Fibroblast of mammary gland (primary cell): ENCODE data around the gene ARHGAP21.

ENCODE experiments used
- DNase-seq: peaks from one replicate; pipeline ENCODE4 v3.0.0-alpha.2; 2010; ENCODE audit warnings: low read depth
- H3K4me3 ChIP-seq: 2 replicates; pipeline ENCODE4 v1.5.1; 2011; ENCODE audit warnings: low read depth, mild to moderate bottlenecking, low read length, moderate library complexity; ENCODE audit not compliant: control insufficient read depth
- TF ChIP-seq, protein P1 (sequence below): conservative IDR thresholded peaks from 2 replicates; pipeline ENCODE4 v1.5.1; 2011; ENCODE audit warnings: low read depth, low read length, inconsistent platforms; ENCODE audit not compliant: control insufficient read depth, insufficient read depth

Gene ARHGAP21

DNA sequence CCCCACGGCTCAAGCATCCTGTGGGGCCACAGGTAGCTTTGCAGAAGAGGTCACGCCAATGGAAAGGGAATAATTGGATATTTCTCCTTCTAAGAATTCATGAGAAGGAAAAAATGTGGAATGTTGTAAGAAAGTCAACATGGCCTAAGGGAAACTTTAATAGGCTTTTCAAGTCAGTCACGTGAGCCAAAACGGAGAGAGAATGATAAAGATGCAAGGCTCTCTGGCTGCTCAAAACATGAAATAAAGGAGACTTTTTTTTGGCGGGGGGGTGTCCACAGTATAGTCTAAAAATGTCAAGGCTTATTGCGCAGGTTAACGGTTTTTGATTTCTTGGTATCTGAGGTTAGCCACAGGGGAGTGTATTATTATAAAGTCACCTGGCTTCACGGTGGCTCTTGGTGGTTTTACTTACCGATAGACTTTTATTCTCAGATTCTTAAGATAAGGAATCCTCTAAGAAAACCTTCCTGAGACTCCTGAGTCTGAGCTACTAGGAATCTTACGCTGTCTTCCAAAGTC, 148.1 kb downstream of the ARHGAP21 start:
- no peak overlapping the region for H3K4me3 ChIP-seq
- TF ChIP-seq, protein P1, sequence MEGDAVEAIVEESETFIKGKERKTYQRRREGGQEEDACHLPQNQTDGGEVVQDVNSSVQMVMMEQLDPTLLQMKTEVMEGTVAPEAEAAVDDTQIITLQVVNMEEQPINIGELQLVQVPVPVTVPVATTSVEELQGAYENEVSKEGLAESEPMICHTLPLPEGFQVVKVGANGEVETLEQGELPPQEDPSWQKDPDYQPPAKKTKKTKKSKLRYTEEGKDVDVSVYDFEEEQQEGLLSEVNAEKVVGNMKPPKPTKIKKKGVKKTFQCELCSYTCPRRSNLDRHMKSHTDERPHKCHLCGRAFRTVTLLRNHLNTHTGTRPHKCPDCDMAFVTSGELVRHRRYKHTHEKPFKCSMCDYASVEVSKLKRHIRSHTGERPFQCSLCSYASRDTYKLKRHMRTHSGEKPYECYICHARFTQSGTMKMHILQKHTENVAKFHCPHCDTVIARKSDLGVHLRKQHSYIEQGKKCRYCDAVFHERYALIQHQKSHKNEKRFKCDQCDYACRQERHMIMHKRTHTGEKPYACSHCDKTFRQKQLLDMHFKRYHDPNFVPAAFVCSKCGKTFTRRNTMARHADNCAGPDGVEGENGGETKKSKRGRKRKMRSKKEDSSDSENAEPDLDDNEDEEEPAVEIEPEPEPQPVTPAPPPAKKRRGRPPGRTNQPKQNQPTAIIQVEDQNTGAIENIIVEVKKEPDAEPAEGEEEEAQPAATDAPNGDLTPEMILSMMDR = no peak
- DNase-seq = no peak

DNA sequence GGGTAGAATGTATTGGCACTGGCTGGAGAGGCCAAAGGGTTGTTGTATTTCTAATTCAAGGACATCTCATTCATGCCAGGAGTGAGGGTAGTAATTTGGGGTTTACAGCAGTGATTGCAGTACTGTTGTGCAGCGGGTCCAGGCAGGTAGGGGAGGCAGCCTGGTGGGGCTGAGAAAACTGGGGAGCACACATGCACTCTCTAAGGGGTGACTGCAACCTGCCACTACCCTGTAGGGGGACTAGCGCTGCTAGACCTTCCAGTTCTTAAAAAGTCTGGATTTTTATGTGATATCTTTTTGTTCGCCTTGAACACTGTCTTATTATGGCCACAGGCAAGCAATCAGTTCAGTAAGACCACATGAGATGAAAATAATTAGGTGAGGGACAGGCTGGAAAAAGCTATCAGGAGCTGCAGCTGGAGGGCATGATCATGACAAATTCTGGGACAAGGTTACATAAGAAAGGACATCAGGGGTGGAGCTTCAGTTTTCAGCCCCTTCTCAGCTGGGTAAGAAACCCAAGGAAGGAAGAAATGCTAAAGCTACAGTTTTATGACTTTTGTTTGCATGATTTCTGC, 149.0 kb downstream of the ARHGAP21 start:
- TF ChIP-seq, protein P1 = no peak
- no peak overlapping the region for H3K4me3 ChIP-seq
- DNase-seq = no peak

DNA sequence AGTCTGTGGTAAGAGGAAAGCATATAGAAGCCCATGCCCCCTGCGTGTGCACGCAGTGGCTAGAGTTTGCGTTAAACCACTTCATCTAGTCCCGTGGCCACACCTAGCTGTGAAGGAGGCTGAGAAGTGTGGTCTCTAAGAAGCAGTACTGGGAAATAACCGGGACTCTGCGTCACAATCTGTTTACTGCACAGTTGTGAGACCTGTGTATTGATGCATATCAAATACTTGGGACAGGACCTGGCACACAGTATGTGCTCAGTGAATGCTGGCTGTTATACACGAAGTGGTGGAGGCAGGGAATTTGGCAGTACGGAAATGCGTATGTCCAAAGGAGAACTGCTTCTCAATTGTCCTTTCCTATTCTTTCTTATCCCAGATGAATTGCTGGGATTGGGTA, 149.5 kb downstream of the ARHGAP21 start:
- no peak for DNase-seq
- TF ChIP-seq, protein P1 = no peak
- H3K4me3 ChIP-seq = no peak overlapping the region

DNA sequence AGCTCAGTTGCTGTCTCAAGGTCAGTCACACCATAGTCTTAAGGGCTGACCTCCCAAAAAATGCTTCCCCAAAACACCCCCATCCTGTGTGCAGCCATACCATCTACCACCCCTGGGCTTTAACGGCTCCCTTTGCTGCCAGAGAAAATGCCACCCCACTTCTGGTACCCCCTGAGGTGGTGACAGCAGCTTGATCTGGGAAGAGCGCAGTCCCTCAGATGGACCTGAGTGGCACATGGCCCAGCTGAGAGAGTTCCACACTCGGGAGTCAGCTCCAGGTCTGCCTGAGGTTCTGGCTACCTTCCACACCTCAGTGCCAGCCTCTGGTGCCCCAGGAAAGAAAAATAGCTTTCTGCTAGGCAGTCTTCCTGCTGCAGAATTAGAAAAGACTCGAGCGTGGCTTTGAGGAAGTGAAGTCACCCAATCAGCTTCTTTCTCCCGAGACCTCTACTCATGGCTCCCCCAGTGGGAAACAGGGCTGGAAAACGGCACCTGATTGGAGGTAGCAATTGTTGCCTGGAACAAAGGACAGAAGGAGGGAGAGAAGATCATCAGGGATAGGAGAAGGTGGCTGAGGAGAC, 151.7 kb downstream of the ARHGAP21 start:
- no peak overlapping the region for H3K4me3 ChIP-seq
- TF ChIP-seq, protein P1 = no peak
- DNase-seq = no peak

DNA sequence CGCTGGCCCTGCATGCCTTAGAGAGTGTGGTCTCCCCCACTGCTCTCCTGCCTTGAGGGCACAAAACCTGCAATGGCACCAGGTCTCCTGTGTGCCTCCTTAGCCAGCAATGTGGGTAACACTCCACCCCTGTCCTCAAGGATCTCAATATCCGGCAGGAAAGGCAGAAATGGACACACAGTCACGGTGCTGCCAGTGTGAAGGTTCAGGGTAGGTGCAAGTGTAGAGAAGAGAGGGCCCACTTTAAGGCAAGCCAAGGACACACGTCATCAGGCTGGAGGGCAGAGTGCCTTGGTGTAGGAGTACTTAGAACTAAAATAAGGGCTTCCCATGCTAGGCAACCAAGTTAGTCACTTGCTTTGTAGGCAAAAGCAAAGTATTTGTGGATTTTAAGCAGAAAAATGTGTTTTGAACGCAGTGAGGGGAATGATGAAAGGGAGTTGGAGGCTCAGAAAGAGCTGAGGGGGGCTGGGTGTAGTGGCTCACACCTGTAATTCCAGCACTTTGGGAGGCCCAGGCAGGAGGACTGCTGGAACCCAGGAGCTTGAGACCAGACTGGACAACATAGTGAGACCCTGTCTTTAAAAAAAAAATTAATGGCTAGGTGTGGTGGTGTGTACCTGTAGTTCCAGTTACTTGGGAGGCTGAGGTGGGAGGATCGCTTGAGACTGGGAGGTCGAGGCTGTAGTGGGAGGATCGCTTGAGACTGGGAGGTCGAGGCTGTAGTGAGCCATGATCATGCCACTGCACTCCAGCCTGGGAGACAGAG, 152.8 kb downstream of the ARHGAP21 start:
- no peak for DNase-seq
- TF ChIP-seq, protein P1 = no peak
- no peak overlapping the region for H3K4me3 ChIP-seq

DNA sequence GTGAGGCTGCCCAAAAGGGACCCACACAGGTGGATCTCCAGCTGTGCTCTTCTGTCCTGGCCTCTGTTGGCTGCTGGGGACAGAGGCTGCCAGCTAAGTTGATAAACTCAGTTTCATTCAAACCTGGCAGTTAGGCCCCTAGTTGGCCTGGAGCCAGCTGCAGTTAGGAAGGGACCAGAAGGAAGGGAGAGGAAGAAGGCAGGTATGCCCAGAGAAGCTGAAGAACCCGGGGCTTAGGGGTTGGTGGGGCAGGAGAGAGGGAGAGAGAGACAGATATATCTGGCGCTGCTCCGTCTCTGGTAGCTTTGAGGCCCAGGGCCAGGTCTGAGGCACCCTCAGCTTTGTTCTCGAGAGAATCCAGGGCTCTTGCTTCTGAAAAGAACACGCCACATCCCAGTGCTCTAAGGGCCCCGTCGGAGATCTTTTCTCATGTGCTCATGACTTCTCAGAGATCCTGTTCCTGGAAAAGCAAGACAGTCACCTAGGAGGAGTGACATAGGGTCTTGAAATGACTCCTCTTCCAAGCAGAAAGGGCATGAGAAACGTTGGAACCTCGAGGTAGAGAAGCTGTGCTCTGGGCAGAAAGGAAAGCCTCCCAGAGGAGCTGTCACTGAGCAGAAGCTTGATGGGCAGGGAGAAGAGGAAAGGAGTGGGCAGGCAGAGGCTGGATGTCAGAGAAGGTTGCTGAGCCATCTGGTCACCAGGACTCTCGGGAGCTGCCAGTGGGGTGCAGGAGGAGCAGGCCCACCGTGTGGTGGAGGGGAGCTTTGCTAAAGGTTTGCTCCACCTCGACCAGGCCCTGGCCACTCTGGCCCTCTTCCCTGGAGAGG, 153.6 kb downstream of the ARHGAP21 start:
- TF ChIP-seq, protein P1 = no peak
- no peak for DNase-seq
- H3K4me3 ChIP-seq = no peak overlapping the region
